ENCODE data around the gene HSD17B3. TPM values are rescaled to one million over a fixed set of nuclear protein-coding genes. Genes with fewer than 3 reads are reported as not detected.
A peak's percentile ranks its signal among the peaks of the same experiment; 100 is the strongest.
"Not testable (repeated sequence)": the region's sequence is repeated elsewhere in the genome, so short reads cannot be mapped to it uniquely, and the experiment has no call there.

HSD17B3 gene
- total RNA-seq, 1 donor from 2014 or later = not detected

DNA sequence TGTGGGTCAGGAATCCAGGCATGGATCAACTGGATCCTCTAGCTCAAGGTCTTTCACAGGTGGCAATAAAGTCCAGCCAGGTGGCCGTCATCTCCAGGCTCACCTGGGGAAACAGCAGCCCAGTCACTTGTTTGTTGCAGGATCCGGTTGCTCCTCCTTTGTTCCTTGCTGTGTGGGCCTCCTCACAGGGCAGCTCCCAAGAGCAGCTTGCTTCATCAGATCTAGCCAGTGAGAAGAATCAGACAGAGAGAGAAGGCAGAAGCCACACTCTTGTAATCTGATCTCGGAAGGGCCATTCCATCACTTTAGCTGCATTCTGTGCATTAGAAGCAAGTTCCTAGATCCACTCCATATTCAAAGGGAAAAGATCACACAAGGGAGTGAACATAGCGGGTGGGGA, 3.2 kb upstream of the HSD17B3 start:
- ATAC-seq = no peak

DNA sequence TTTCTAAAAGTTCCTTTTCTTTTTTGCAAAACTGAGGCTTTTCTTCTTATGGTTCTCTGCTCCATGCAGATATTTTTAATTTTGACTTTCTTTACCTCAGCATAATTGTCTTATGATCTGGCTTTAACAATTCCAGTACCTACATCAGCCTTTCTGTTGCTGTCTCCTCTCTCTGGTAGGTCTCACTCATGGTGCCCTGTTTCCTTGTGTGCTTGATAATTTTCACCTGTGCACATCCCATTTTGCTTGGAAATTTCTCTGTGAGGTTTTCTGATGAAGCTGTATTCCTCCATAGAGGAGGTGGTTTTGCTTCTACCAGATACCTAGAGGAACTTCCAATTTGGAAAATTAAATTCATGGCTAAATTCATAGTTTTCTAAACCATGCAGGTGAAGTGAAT, 2.3 kb upstream of the HSD17B3 start:
- ATAC-seq = no peak

DNA sequence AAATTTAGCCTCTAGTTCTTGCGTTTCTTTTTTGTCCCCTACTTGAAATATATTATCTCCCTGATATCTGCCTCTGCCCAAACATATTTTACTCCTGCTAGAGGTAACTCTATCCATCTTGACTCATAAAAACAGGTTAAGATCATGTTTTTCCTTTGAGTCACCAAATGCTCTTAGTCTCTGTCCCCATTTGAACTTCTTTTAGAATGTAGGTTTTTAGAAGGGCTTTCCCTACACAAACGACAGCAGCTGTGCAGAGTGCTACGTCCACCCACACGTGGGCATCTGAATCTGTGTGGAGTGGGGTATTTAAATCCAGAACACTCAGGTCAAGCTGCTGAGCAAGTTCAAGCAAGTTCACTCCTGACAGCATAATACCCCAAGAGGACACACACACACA, 2.2 kb downstream of the HSD17B3 start:
- ATAC-seq = no peak

DNA sequence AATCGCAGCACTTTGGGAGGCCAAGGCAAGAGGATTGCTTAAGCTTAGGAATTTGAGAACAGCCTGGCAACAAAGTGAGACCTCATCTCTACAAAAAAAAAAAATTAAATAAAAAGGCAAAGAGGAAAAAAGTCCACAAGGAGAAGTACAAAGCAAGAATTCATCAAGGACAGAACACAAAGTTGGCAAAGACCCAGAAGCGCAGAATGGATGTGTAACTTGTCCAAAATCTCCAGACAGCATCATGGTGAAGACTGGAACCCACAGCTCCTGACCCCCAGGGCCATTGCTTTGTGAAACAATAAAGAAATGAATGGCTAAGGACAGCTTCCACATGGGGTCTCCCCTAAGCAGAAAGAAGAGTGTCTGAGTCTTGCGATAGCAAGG, 7.8 kb downstream of the HSD17B3 start:
- no peak for ATAC-seq

DNA sequence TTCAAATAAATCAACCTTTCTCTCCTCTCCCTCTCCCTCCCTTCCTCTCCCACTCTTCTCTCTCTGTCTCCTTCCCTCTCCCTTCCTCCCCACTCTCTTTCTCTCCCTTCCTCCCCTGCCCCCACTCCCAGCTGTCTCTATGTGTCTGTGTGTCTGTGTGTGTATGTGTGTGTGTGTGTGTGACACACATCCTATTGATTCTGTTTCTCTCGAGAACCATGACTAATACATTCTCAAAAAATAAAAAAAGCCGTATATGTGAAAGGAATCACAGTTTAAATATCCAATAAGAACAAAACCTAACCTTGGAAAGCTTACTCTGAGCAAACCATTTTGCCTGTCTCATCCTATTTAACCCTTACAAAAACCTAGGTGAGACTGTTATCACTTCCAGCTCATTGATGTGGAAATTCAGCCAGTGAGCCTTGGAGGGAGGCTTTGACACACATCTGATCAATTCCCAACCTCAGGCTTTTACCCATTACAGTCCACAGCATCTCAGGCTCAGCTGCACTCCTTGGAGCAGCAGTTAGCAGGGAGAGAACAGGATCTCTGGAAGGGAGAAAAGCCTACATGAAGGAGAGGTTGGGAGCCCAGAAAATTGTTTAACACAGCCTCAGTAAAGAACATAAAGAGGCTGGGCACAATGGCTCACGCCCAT, 8.3 kb downstream of the HSD17B3 start:
- ATAC-seq = no peak

DNA sequence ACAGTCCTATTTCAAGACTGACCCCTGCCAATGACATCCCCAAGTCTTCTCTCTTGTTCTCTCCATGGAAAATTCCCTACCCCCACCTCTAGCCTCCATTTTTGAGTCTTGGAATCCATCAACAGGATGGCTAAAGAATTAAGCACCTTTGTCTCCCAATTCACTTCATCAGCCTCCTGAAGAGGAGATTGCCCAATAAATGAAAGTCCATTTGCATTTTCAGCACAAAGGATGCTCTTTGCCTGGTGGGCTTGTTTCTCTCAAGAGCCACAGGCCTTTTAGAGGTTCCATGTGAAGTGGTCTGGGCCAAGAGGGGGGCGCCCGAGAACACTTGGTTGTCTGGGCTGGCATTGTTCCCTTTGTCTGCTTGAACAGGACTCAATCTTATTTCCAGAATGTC, 12.6 kb downstream of the HSD17B3 start:
- no peak for ATAC-seq

DNA sequence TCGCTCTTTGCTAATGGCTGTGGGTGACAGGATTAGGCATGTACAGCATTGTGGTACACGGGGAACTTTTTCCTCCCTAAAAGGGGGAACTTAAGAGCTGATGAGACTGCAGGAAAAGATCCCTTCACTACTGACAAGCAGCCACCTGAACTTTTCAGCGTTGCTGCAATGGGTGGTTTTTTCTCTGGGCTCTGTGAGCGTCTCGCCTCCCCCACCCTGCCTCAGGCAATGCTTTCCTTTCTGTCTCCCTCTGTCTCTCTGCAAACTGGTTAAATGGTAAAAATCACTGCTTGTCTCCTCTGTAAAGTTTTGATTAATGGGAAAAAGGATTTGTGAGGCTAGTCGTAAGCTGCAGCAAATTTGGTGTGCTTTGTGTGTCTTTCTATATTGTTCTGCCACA, 20.3 kb downstream of the HSD17B3 start:
- ATAC-seq = no peak

DNA sequence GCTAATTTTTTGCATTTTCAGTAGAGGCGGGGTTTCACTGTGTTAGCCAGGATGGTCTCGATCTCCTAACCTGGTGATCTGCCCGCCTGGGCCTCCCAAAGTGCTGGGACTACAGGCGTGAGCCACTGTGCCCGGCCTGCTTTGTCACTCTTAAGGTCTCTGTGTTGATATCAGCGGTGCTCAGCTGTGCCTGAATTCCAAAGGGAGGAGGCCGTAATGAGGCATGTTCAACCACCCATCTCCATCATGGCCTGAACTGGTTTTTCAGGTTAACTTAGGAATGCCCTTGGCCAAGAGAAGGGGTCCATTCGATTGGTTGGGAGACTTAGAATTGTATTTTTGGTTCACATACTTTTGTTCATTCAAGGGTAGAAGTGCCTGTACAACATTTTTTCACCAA, 22.0 kb downstream of the HSD17B3 start:
- ATAC-seq = peak; percentile 51

DNA sequence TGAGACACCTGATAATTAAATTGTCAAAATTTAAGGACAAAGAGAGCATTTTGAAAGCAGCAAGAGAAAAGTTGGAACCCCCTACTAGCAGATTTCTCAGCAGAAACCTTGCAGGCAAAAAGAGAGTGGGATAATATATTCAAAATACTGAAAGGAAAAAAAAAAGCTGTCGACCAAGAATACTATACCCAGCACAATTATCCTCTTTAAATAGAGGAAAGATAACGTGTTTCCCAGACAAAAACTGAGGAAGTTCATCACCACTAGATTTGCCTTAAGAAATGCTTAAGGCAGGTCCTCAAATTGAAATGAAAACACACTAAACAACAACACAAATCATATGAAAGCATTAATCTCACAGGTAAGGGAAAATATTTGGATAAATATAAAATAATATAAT, 27.0 kb downstream of the HSD17B3 start:
- no peak for ATAC-seq

DNA sequence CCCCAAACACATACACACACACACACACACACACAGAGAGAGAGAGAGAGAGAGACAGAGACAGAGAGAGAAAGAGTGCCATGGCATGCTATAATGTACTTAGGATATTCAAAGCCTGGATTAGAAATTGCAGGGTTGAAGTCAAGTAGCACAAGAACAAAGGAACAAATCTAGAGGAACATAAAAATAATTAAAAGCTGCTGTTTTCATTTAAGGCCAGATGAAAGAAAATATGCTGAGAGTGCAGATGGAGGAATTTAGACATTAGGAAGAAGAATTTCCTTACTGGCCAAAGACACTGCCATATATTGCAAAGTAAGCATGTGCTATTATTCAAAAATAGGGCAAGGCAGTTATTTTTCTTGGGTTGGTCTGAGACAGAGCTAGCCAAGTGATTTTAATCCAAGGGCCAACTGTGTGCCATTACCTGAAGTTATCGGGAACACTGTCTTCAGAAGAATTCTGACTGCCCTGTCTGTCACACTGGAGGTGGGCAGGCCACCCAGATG, 31.7 kb downstream of the HSD17B3 start:
- no peak for ATAC-seq

DNA sequence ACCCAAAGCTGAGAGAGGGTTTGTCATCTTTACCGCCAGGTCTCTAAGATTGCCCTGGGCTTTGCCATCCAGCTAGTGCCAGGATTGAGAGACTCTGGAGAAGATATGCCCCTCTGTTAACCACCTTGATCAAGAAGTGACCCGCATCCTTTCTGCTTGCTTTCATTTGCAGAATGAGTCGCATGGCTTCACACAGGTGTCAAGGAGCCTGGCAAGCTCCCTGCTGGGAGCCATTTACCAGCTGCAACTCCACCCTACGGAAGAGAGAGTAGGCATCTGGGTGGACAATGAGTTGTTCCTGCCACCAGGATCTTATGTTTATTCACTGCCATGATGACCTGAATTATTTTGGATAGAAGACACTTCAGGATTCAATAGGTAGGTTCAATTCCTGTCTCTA, 43.0 kb downstream of the HSD17B3 start:
- no peak for ATAC-seq

DNA sequence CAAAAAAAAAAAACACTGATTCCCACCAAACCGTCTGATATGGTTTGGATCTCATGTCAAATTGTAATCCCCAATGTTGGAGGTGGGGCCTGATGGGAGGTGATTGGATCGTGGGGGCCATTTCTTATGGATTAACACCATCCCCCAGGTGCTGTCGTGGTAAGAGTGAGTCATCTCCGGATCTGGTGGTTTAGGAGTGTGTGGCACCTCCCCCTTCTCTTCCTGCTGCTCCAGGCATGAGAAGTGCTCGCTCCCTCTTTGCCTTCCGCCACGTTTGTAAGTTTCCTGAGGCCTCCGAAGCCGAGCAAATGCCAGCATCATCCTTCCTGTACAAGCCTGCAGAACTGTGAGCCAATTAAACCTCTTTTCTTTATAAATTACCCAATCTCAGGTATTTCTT, 45.2 kb downstream of the HSD17B3 start:
- ATAC-seq = peak; percentile 65

DNA sequence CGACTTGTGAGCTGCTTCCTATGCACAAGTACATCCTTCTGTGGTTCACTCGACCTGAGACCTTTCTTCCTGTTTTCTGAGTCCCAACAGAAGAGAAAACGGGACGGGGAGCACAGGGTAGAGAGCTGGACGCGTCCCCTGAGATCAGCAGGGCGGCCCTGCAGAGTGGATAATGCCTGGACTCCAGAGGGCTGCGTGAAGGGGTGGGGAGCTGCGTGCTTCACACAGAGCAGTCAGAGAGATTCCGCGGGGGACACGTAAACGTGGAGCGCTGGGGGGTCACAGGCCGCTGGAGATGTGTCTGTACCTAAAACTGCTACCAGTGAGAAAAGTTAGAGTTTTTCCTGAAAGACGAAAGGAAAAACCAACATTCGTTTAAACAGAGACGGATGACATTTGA, 46.3 kb downstream of the HSD17B3 start:
- ATAC-seq = no peak

DNA sequence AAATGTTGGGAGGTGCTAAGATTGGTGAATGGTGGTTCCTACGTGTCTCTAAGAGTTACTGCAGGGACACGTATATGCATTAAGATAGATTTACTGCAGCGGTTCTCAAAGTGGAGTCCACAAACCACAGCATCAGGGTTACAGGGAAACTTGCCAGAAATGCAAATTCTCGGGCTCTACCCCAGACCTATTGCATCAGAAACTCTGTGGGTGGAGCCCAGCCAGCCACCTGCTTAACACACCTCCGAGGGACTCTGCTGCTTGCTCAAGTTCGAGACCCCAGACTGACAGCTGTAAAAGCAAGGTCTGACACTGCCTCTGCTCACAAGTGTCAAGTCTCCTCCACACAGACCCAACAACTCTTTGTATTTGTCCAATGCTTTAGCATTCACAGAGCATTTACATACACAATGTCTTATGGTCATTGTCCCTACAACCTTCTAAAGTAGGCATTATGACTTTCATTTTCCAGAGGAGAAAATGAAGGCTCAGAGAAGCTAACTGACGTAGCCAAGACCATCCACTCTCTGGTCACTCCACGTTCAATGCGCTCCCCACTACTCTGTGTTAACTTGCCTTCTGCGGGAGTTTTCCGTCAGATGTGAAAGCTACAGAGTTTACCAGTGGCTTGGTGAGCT, 48.8 kb downstream of the HSD17B3 start:
- no peak for ATAC-seq

DNA sequence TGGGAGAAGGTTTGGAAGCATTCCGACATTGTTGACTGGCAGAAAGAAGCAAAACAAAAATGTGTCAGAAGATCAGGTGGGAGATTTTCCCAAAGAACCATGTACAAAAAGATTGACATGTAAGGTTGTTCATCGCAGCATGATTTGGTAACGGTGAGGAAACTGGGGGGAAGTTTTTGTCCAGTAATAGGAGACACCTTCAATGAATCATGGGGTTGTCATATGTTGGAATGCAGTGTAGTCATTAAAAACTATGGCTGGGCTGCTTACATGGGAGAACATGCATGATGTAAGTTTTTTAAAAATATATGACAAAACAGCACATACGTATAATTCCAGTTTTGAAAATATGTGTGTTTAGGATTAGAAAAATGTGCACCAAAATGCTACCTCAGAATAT, 50.5 kb downstream of the HSD17B3 start:
- ATAC-seq = no peak

DNA sequence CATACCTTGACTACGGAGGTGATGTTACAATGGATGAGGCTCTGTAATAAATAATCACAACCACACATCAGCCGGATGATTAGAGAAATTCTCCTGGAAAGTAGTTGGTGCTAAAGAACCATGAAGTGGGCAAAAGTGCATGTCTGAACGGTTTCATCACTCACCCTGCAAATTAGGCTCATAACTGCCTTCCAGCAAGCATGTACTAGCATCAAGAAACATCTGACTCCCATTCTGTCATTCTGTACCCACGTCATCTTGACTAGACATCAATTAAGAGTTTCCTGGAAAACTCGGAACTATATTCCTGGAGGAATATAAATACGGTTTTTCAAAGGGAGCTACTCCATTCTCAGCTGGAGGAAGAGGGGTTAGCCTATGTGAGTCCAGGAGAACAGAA, 52.2 kb downstream of the HSD17B3 start:
- no peak for ATAC-seq

DNA sequence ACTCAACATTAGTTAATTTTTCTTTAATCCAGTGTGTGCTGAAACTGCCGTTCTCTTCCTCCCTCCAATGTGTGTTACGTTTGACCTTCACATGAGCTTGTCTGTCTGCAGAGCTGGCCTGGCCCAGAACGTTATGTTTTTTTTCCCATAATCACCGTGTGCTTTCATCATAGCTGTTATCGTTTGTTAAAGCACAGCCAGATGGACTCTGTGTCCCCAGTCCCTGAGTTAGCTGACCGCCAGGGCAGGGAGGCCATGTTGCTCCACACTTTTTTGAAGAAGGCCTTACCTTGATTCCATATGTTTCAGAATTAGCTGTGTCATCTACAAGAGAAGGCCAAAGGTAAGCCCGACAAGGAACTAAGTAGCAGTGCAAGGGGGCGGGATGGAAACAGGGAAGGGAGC, 55.7 kb downstream of the HSD17B3 start:
- no peak for ATAC-seq

DNA sequence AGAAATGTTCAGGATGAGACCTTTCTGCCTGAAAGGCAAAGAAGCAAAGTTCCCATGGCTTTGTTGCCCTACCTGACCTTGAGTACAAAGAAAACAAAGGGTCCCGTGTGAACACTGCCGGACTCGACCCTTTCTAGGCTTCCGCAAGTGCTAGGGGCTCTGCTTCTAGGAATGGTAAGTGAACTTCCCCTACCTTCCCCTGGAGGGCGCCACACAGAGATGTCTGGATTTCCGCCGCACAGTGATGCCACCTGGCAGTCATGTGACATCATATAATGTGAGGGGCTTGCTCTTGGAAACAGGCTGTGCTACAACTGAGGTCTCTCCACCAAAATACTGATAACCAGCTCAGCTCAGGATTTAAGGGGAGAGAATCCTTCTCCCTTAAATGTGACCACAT, 56.6 kb downstream of the HSD17B3 start:
- no peak for ATAC-seq

DNA sequence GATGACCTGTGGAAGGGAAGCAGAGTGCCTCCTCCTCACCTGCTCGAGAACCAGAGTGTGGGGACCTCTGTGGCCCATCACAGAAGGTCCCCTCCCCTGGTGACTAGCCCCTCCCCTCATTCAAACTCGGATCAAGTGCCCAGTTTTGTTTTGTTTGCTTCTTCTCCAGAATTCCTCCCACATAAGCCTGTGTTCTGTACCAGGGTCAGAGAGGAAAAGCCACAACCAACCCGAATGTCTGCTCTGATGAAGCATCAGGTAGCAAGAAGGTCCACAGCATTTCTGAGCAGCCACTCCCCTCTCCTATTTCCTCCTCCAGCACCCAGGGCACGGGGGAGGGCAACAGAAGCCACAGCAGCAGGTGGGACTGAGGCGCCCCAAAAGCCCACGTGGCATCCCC, 58.2 kb downstream of the HSD17B3 start:
- no peak for ATAC-seq

DNA sequence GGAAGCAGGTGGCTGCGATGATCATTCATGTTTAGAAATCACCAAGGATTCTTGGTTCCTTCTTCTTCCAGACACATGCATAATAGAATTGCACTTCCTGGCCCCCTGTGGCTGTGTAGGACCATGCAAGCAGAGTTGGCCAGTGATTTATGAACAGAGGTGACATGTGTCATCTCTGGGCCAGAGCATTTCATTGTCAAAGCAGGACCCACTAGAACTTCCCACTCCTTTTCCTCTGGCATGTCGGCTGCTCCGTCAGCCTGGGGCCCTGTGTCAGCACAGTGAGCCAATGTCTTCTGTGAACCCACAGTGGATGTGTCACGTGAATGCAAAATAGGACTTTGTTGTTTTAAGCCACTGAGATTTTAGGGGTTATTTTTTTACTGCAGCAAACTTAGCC, 59.2 kb downstream of the HSD17B3 start:
- ATAC-seq = no peak

DNA sequence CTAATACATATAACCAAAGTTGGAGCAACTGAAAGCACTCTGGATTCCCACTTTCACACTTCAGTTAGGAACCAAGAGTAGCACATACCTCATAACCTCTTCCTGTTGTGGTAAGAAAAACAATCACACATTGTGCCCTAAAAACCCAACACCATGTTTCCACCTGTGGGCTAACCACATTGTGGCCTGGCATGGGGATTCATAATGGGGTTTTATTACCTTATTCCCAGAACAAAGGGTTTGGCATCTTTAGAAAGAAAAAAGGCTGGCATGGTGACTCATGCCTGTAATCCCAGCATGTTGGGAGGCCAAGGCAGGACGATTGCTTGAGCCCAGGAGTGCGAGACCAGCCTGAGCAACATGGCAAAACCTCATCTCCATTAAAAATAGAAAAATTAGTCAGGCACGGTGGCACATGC, 60.6 kb downstream of the HSD17B3 start:
- peak; percentile 60 for ATAC-seq

DNA sequence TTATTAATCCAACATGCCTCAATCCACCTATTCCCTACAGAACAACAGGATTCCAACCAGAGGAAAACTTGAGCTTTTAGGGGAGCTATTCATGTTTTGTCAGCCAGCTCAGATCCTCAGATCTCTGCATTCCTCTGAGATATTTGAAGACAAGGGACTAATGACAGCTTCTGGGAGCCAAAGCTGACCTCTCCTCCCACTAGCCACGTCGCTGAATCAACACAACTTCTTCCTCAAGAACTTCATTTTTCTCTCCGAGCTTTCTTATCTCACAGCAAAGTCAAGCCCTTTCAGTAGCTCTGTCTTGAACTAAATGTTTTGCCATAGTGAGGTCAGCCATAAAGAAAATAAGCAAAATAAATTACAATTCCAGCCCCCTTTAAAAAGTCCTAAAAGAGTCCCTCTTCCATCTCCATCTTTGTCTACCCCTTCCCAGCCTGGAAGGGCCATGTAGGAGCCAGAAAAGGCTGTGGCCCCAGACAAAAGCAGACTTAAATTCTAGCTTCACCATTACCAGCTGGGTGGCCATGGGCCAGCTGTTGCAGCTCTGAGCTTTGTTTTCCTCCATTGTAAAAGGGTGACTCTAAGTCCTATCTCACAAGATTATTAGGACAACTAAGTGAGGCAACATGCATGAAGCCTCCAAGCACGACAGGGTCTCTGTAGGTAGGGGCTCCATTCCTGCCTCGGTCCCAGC, 65.0 kb downstream of the HSD17B3 start:
- no peak for ATAC-seq

DNA sequence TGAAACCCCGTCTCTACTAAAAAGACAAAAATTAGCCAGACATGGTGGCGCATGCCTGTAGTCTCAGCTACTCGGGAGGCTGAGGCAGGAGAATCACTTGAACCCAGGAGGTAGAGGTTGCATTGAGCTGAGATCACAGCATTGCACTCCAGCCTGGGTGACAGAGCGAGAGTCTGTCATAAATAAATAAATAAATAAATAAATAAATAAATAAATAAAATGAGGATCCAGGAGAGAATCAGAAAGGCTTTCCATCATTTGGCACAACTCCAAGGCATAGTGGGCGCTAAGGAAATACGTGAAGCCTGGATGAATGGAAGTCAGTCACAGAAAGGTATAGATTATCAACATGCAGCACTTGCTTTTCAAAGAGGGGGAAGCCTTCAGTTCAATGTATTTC, 65.6 kb downstream of the HSD17B3 start:
- not testable (repeated sequence) for ATAC-seq

Data from esophagus mucosa (tissue), 1 donor.